ENCODE data around the gene AMZ1. TPM values are rescaled to one million over a fixed set of nuclear protein-coding genes. Genes with fewer than 3 reads are reported as not detected.
A peak's percentile ranks its signal among the peaks of the same experiment; 100 is the strongest.
"Not testable (repeated sequence)": the region's sequence is repeated elsewhere in the genome, so short reads cannot be mapped to it uniquely, and the experiment has no call there.

Gene AMZ1
- total and polyA plus RNA-seq, 10 donors: 0.20 to 3.4 (median 1.6) TPM

- H3K36me3 ChIP-seq: peaks cover 0 to 14% (median 0%) of the 10 kb centered on the region in 6 donors
- peaks cover 16 to 64% (median 40%) of the 10 kb centered on the region in 6 donors for H3K4me1 ChIP-seq
- no peak for TF ChIP-seq POLR2A (IDR thresholded peaks at IDR 0.05)
- peak in 2 of 3 donors; percentile 41 to 70 for TF ChIP-seq POLR2AphosphoS5 (IDR thresholded peaks at IDR 0.05)
- WGBS, 5 donors: 43 to 62% (median 47%) methylated on average over 18 of the region's 18 CpGs
- H3K9me3 ChIP-seq: peaks cover 0 to 5% (median 0%) of the 10 kb centered on the region in 8 donors
- intact Hi-C loops (cut with DNase I; ENCODE audit: low total_unique reads): no loop called here
- H3K27me3 ChIP-seq (replicated peaks in 1 of 7): no peaks in the 10 kb centered on the region
- peak; percentile 70 for DNase-seq
- peak overlapping the region in 4 of 8 donors; percentile 3 to 48 (median 24) for H3K27ac ChIP-seq
- no peak overlapping the region for H3K4me3 ChIP-seq
Measured at GRCh38 chr7:2737771-2738540, 50.0 kb downstream of the AMZ1 start.

- Histone ChIP-seq H3K4me3 (no peak overlapping the region), H3K4me1 (peaks cover 16 to 54% (median 33%) of the 10 kb centered on the region in 6 donors), H3K27me3 (replicated peaks in 1 of 7) (no peaks in the 10 kb centered on the region), H3K27ac (no peak overlapping the region), H3K9me3 (peaks cover 0 to 1% (median 0%) of the 10 kb centered on the region in 8 donors), H3K36me3 (peaks cover 0 to 14% (median 0%) of the 10 kb centered on the region in 6 donors)
- TF ChIP-seq CTCF (IDR thresholded peaks at IDR 0.05 in 8 of 11, conservative IDR thresholded peaks at IDR 0.05 in 3 of 11) (no peak), POLR2AphosphoS5 (IDR thresholded peaks at IDR 0.05) (peak in 1 of 3 donors; percentile 33)
- WGBS, 5 donors: 90 to 95% (median 93%) methylated on average over 19 of the region's 19 CpGs
- intact Hi-C loops (cut with DNase I; ENCODE audit: low total_unique reads): no loop called here
- peak; percentile 65 for DNase-seq
Measured at GRCh38 chr7:2738766-2739549, 51.0 kb downstream of the AMZ1 start.

GRCh38 chr7:2743523-2744185 lies 55.7 kb downstream of the AMZ1 start:
- H3K4me1 ChIP-seq; H3K9me3 ChIP-seq; DNase-seq; intact Hi-C loops (cut with DNase I; ENCODE audit: low total_unique reads); H3K27me3 ChIP-seq (replicated peaks in 1 of 7); H3K27ac ChIP-seq; H3K4me3 ChIP-seq: not testable (repeated sequence)
- H3K36me3 ChIP-seq: peaks cover 0 to 14% (median 0%) of the 10 kb centered on the region in 6 donors
- WGBS, 5 donors: 92 to 95% (median 94%) methylated on average over 17 to 20 of the region's 20 CpGs

GRCh38 chr7:2748684-2749083 lies 60.7 kb downstream of the AMZ1 start:
- H3K9me3 ChIP-seq; H3K36me3 ChIP-seq; H3K4me3 ChIP-seq; H3K27me3 ChIP-seq (replicated peaks in 1 of 7); H3K4me1 ChIP-seq; H3K27ac ChIP-seq; DNase-seq; intact Hi-C loops (cut with DNase I; ENCODE audit: low total_unique reads): not testable (repeated sequence)

GRCh38 chr7:2750004-2750407 lies 62.0 kb downstream of the AMZ1 start:
- no peaks in the 10 kb centered on the region for H3K27me3 ChIP-seq (replicated peaks in 1 of 7)
- no peak overlapping the region for H3K4me3 ChIP-seq
- no peaks in the 10 kb centered on the region for H3K4me1 ChIP-seq
- 94 to 98% (median 95%) methylated on average over 5 of the region's 5 CpGs for WGBS, 5 donors
- no peaks in the 10 kb centered on the region for H3K9me3 ChIP-seq
- no peak overlapping the region for H3K27ac ChIP-seq
- TF ChIP-seq CTCF (IDR thresholded peaks at IDR 0.05 in 8 of 11, conservative IDR thresholded peaks at IDR 0.05 in 3 of 11) (no peak), POLR2AphosphoS5 (IDR thresholded peaks at IDR 0.05) (no peak), POLR2A (IDR thresholded peaks at IDR 0.05) (no peak)
- DNase-seq: no peak
- intact Hi-C loops (cut with DNase I; ENCODE audit: low total_unique reads): no loop called here
- no peaks in the 10 kb centered on the region for H3K36me3 ChIP-seq

Data from spleen (tissue), 11 donors.